H9 (cell line): Measurements from ENCODE around the gene OR10G7. TPM values are rescaled to one million over a fixed set of nuclear protein-coding genes. Genes with fewer than 3 reads are reported as not detected.

Experiments used
- DNase-seq: peaks from one replicate; pipeline ENCODE4 v3.0.0-alpha.2; 2017
- H2AFZ ChIP-seq: one replicate; pipeline ENCODE4 v1.6.1; 2013; ENCODE audit warnings: mild to moderate bottlenecking, low read length, control low read depth, moderate library complexity
- H2AK5ac ChIP-seq: 2 replicates; pipeline ENCODE4 v1.6.1; 2013; ENCODE audit warnings: low read length, control low read depth, mixed read lengths; ENCODE audit not compliant: insufficient read length
- H2BK120ac ChIP-seq: one replicate; pipeline ENCODE4 v1.6.1; 2013; ENCODE audit warnings: low read depth, mild to moderate bottlenecking, low read length, control low read depth, inconsistent platforms; ENCODE audit not compliant: poor library complexity, severe bottlenecking
- H2BK12ac ChIP-seq: 2 replicates; pipeline ENCODE4 v1.6.1; 2013; ENCODE audit warnings: low read length, control low read depth, mixed read lengths, low read depth; ENCODE audit not compliant: insufficient read length
- H2BK15ac ChIP-seq: 2 replicates; pipeline ENCODE4 v1.6.1; 2013; ENCODE audit warnings: low read depth, low read length, control low read depth
- H2BK20ac ChIP-seq: one replicate; pipeline ENCODE4 v1.6.1; 2013; ENCODE audit warnings: low read depth, mild to moderate bottlenecking, low read length, control low read depth, inconsistent platforms; ENCODE audit not compliant: poor library complexity, severe bottlenecking
- H2BK5ac ChIP-seq: 2 replicates; pipeline ENCODE4 v1.6.1; 2013; ENCODE audit warnings: low read length, control low read depth, mixed read lengths; ENCODE audit not compliant: insufficient read length
- H3K14ac ChIP-seq: 2 replicates; pipeline ENCODE4 v1.6.1; 2013; ENCODE audit warnings: low read length, control low read depth; ENCODE audit not compliant: insufficient read depth
- H3K18ac ChIP-seq: 2 replicates; pipeline ENCODE4 v1.6.1; 2013; ENCODE audit warnings: low read depth, mild to moderate bottlenecking, mixed read lengths, low read length, control low read depth; ENCODE audit not compliant: insufficient read length
- H3K23ac ChIP-seq: 2 replicates; pipeline ENCODE4 v1.6.1; 2013; ENCODE audit warnings: low read length, control low read depth, mixed read lengths, low read depth; ENCODE audit not compliant: insufficient read length
- H3K23me2 ChIP-seq: 2 replicates; pipeline ENCODE4 v1.6.1; 2013; ENCODE audit warnings: low read depth, mild to moderate bottlenecking, mixed read lengths, low read length, control low read depth; ENCODE audit not compliant: insufficient read length, poor library complexity, severe bottlenecking
- H3K27ac ChIP-seq: 2 replicates; pipeline ENCODE4 v1.5.1; 2013; ENCODE audit warnings: low read length, control low read depth, mixed read lengths, low read depth; ENCODE audit not compliant: insufficient read length
- H3K27me3 ChIP-seq: 2 replicates; pipeline ENCODE4 v1.6.1; 2013; ENCODE audit warnings: low read length, control low read depth, inconsistent platforms; ENCODE audit not compliant: insufficient read depth
- H3K4ac ChIP-seq: 2 replicates; pipeline ENCODE4 v1.6.1; 2013; ENCODE audit warnings: low read depth, mild to moderate bottlenecking, control low read depth, inconsistent platforms, low read length, moderate library complexity
- H3K4me1 ChIP-seq: 2 replicates; pipeline ENCODE4 v1.6.1; 2013; ENCODE audit warnings: low read length, control low read depth, inconsistent platforms; ENCODE audit not compliant: insufficient read depth
- H3K4me2 ChIP-seq: 2 replicates; pipeline ENCODE4 v1.6.1; 2013; ENCODE audit warnings: low read length, control low read depth, mixed read lengths; ENCODE audit not compliant: insufficient read length, insufficient read depth
- H3K56ac ChIP-seq: 2 replicates; pipeline ENCODE4 v1.6.1; 2013; ENCODE audit warnings: low read depth, mild to moderate bottlenecking, mixed read lengths, low read length, control low read depth; ENCODE audit not compliant: insufficient read length
- H3K79me1 ChIP-seq: 2 replicates; pipeline ENCODE4 v1.6.1; 2013; ENCODE audit warnings: low read depth, mild to moderate bottlenecking, moderate library complexity, low read length, control low read depth, inconsistent platforms; ENCODE audit not compliant: insufficient read depth, poor library complexity, severe bottlenecking
- H3K79me2 ChIP-seq: 2 replicates; pipeline ENCODE4 v1.6.1; 2013; ENCODE audit warnings: low read length, control low read depth, inconsistent platforms; ENCODE audit not compliant: insufficient read depth
- H3K9ac ChIP-seq: 2 replicates; pipeline ENCODE4 v1.6.1; 2013; ENCODE audit warnings: low read length, control low read depth, mixed read lengths; ENCODE audit not compliant: insufficient read length; ENCODE audit errors: extremely low read depth
- H3K9me3 ChIP-seq: one replicate; pipeline ENCODE4 v1.6.1; 2013; ENCODE audit warnings: low read depth, low read length, inconsistent platforms; ENCODE audit not compliant: control insufficient read depth
- H3T11ph ChIP-seq: one replicate; pipeline ENCODE4 v1.6.1; 2013; ENCODE audit warnings: mild to moderate bottlenecking, low read length, control low read depth, inconsistent platforms
- H4K20me1 ChIP-seq: one replicate; pipeline ENCODE4 v1.6.1; 2013; ENCODE audit not compliant: control insufficient read depth, insufficient read length, insufficient read depth
- H4K5ac ChIP-seq: 2 replicates; pipeline ENCODE4 v1.6.1; 2013; ENCODE audit warnings: low read depth, mild to moderate bottlenecking, mixed read lengths, low read length, control low read depth; ENCODE audit not compliant: insufficient read length
- H4K8ac ChIP-seq: replicated peaks from 2 replicates; pipeline ENCODE4 v1.6.1; 2013; ENCODE audit warnings: low read length, control low read depth, mixed read lengths, low read depth; ENCODE audit not compliant: insufficient read length
- H4K91ac ChIP-seq: 2 replicates; pipeline ENCODE4 v1.6.1; 2013; ENCODE audit warnings: low read depth, mild to moderate bottlenecking, moderate library complexity, mixed read lengths, low read length, control low read depth; ENCODE audit not compliant: insufficient read length
- H3K27ac Mint-ChIP-seq, 3 experiments: 2 replicates in 2 of 3; 3 replicates in 1 of 3; pipeline ENCODE4 v1.8.0; 2020 to 2021; ENCODE audit warnings: mixed read lengths in 3 of 3, mild to moderate bottlenecking in 1 of 3, moderate library complexity in 1 of 3
- H3K27me3 Mint-ChIP-seq: 2 replicates; pipeline ENCODE4 v1.8.0; 2021; ENCODE audit warnings: low read depth, mild to moderate bottlenecking, moderate library complexity, mixed read lengths
- H3K36me3 Mint-ChIP-seq, 3 experiments: 2 replicates in 2 of 3; 3 replicates in 1 of 3; pipeline ENCODE4 v1.8.0; 2020 to 2021; ENCODE audit warnings: low read depth in 3 of 3, mixed read lengths in 3 of 3; ENCODE audit not compliant: insufficient read depth in 1 of 3
- H3K4me1 Mint-ChIP-seq, 2 experiments: 2 replicates each; pipeline ENCODE4 v1.8.0; 2020; ENCODE audit warnings: mixed read lengths in 2 of 2
- H3K4me3 Mint-ChIP-seq, 2 experiments: 2 replicates in 1 of 2; 3 replicates in 1 of 2; pipeline ENCODE4 v1.8.0; 2020 to 2021; ENCODE audit warnings: mild to moderate bottlenecking in 2 of 2, mixed read lengths in 2 of 2, moderate library complexity in 1 of 2
- H3K9me3 Mint-ChIP-seq, 2 experiments: 2 replicates in 1 of 2; 3 replicates in 1 of 2; pipeline ENCODE4 v1.8.0; 2020; ENCODE audit warnings: mild to moderate bottlenecking in 2 of 2, mixed read lengths in 2 of 2, moderate library complexity in 1 of 2
- CTCF ChIP-seq: fragments of 200-600 bp; sonication (generic); conservative IDR thresholded peaks from 3 replicates; pipeline ENCODE4 v1.8.0; 2021; ENCODE audit warnings: antibody characterized with exemption, mild to moderate bottlenecking
- WGBS: extraction: QIAGEN DNeasy Blood & Tissue Kit; methylation state at CpG from one replicate; pipeline ENCODE4 v1.1.7; 2013; ENCODE audit warnings: missing lambda C conversion rate, low lambda C conversion rate, mixed read lengths; ENCODE audit not compliant: insufficient read length; ENCODE audit errors: extremely low coverage; 5-methylcytosine and 5-hydroxymethylcytosine counted together
- total RNA-seq: library from RNA; stranded (reverse); gene quantifications from 2 replicates; pipeline ENCODE4 v1.2.1, GENCODE V29; 2021

Gene OR10G7
- total RNA-seq, 1 experiment from 2014 or later, result not detected

- H3K23me2 ChIP-seq, result no peaks in the 10 kb centered on the region
- no peak overlapping the region for H2AK5ac ChIP-seq
- H4K20me1 ChIP-seq, result no peaks in the 10 kb centered on the region
- no peak overlapping the region for H3K4me2 ChIP-seq
- H2BK12ac ChIP-seq, result no peak overlapping the region
- no peak overlapping the region for H3K4ac ChIP-seq
- H3K79me2 ChIP-seq, result no peaks in the 10 kb centered on the region
- H4K91ac ChIP-seq, result no peak overlapping the region
- H4K8ac ChIP-seq, result no peak overlapping the region
- H3K18ac ChIP-seq, result no peak overlapping the region
- no peak overlapping the region for H3K56ac ChIP-seq
- no peak overlapping the region for H3K4me3 Mint-ChIP-seq
- H3K27me3 ChIP-seq, result no peaks in the 10 kb centered on the region
- no peak for TF ChIP-seq CTCF
- H3K23ac ChIP-seq, result no peak overlapping the region
- peaks cover 2% of the 10 kb centered on the region; the same call in 1 of the 2 replicates for H3K27me3 Mint-ChIP-seq
- H3K79me1 ChIP-seq, result no peaks in the 10 kb centered on the region
- no CpG with 5 or more reads among the region's 5 CpGs for WGBS
- no peaks in the 10 kb centered on the region for H3K36me3 Mint-ChIP-seq
- H4K5ac ChIP-seq, result no peak overlapping the region
- H2BK15ac ChIP-seq, result no peak overlapping the region
- H3K27ac Mint-ChIP-seq, result no peak overlapping the region
- H3K9me3 Mint-ChIP-seq, result no peaks in the 10 kb centered on the region
- no peak overlapping the region for H2BK120ac ChIP-seq
- peaks cover 9 to 10% of the 10 kb centered on the region in 2 experiments for H3K4me1 Mint-ChIP-seq
- H3K14ac ChIP-seq, result no peak overlapping the region
- no peak overlapping the region for H2BK20ac ChIP-seq
- H3T11ph ChIP-seq, result no peak overlapping the region
- H2BK5ac ChIP-seq, result no peak overlapping the region
- no peak for DNase-seq
- H3K27ac ChIP-seq, result no peak overlapping the region
- H3K9ac ChIP-seq, result no peak overlapping the region
- H2AFZ ChIP-seq, result no peak overlapping the region
- no peaks in the 10 kb centered on the region for H3K4me1 ChIP-seq
- H3K9me3 ChIP-seq, result no peaks in the 10 kb centered on the region
Observed at GRCh38 chr11:124074554-124074953, 33.4 kb upstream of the OR10G7 start.
